BJ (cell line): ENCODE data around the gene RPRD1A. TPM values are rescaled to one million over a fixed set of nuclear protein-coding genes. Genes with fewer than 3 reads are reported as not detected.

ENCODE experiments used
- CTCF ChIA-PET: fragments of 350-600 bp; formaldehyde crosslinking; extraction: SDS; loops from one replicate; lab custom pipeline; 2021; ENCODE audit warnings: antibody characterized with exemption, inconsistent platforms; lab: Yijun Ruan, JAX
- POLR2A ChIA-PET: fragments of 300-600 bp; sonication (Branson Sonifier 250); formaldehyde crosslinking; extraction: SDS; loops from one replicate; lab custom pipeline; 2021; ENCODE audit warnings: antibody characterized with exemption; lab: Charles Lee
- DNase-seq: peaks from one replicate; pipeline ENCODE4 v3.0.0-alpha.2; 2011; ENCODE audit warnings: low read depth
- H3K27me3 ChIP-seq: 2 replicates; pipeline ENCODE4 v1.6.0; 2011; ENCODE audit warnings: low read length; ENCODE audit not compliant: control insufficient read depth, insufficient read depth
- H3K36me3 ChIP-seq: 2 replicates; pipeline ENCODE4 v1.5.1; 2011; ENCODE audit warnings: low read length; ENCODE audit not compliant: control insufficient read depth, insufficient read depth
- H3K4me3 ChIP-seq: 2 replicates; pipeline ENCODE4 v1.5.1; 2011; ENCODE audit warnings: low read depth, mild to moderate bottlenecking, control low read depth, low read length
- CTCF ChIP-seq: IDR thresholded peaks from 2 replicates; pipeline ENCODE4 v1.5.1; 2011; ENCODE audit warnings: low read depth, mild to moderate bottlenecking, control low read depth, inconsistent platforms, low read length, moderate library complexity; ENCODE audit not compliant: insufficient read depth
- polyA plus RNA-seq: library from polyadenylated mRNA; depleted of rRNA; stranded (reverse); fragments of >200 nt; gene quantifications from 2 replicates; pipeline ENCODE4 v1.2.3, GENCODE V29; 2011

RPRD1A gene
- polyA plus RNA-seq, 1 experiment = 21.9 TPM

GRCh38 chr18:36041146-36041545 is 26.2 kb downstream of the RPRD1A start:
- Histone ChIP-seq H3K4me3 (no peak overlapping the region), H3K36me3 (peaks cover 2% of the 10 kb centered on the region; the same call in 1 of the 2 replicates), H3K27me3 (no peaks in the 10 kb centered on the region)
- TF ChIP-seq CTCF = no peak
- POLR2A ChIA-PET = no interaction called here
- no peak for DNase-seq
- CTCF ChIA-PET = no interaction called here

GRCh38 chr18:36038102-36038663 is 29.2 kb downstream of the RPRD1A start:
- POLR2A ChIA-PET = no interaction called here
- CTCF ChIA-PET = no interaction called here
- no peak for TF ChIP-seq CTCF
- H3K36me3 ChIP-seq = peaks cover 2% of the 10 kb centered on the region; the same call in 1 of the 2 replicates
- H3K4me3 ChIP-seq = no peak overlapping the region
- no peak for DNase-seq
- H3K27me3 ChIP-seq = no peaks in the 10 kb centered on the region

- Histone ChIP-seq H3K27me3 (no peaks in the 10 kb centered on the region), H3K36me3 (peaks cover 2% of the 10 kb centered on the region; the same call in 1 of the 2 replicates), H3K4me3 (no peak overlapping the region)
- no peak for DNase-seq
- CTCF ChIA-PET = no interaction called here
- POLR2A ChIA-PET = no interaction called here
- TF ChIP-seq CTCF = no peak
These were observed 32.1 kb downstream of the RPRD1A start for GRCh38 chr18:36035253-36035652.

GRCh38 chr18:36034299-36034895 is 33.0 kb downstream of the RPRD1A start:
- ChIA-PET CTCF (no interaction called here), POLR2A (no interaction called here)
- TF ChIP-seq CTCF = no peak
- no peak overlapping the region for H3K4me3 ChIP-seq
- H3K27me3 ChIP-seq = no peaks in the 10 kb centered on the region
- DNase-seq = no peak
- peaks cover 2% of the 10 kb centered on the region; the same call in 1 of the 2 replicates for H3K36me3 ChIP-seq

DNA sequence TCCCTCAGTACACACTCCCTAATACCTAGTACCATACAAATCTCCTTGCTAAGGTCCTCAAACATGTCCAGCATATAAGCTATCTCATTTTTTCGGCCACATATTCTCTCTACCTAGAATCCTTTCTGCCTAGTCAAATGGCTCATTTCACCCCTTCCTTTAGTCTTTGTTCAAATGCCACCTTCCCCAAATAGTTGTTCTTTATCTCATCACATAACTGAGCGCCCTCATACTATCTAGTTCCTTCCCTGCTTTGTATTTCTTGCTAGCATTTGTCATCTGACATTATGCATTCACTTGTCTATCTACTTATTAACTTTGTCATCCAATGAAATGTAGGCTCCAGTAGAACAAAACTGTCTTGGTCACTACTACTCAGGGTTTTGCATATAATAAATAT is 35.5 kb downstream of the RPRD1A start:
- ChIA-PET CTCF (interaction anchor here (1.1 to 1.3 kb wide), 2 partner anchors 10 to 14 kb away, joined by 3 read pairs; no protein-coding TSS in a partner anchor), POLR2A (no interaction called here)
- Histone ChIP-seq H3K27me3 (no peaks in the 10 kb centered on the region), H3K36me3 (no peaks in the 10 kb centered on the region), H3K4me3 (no peak overlapping the region)
- no peak for TF ChIP-seq CTCF
- no peak for DNase-seq
